Breast epithelium (tissue), 4 donors: Measurements from ENCODE around the gene DTNA. TPM values are rescaled to one million over a fixed set of nuclear protein-coding genes. Genes with fewer than 3 reads are reported as not detected.

ENCODE experiments used
- DNase-seq, 2 donors: peaks; one replicate each; pipeline ENCODE4 v3.0.0-alpha.2; 2019; ENCODE audit warnings: low spot score in 2 of 2
- H3K27ac ChIP-seq, 2 donors: fragments of 200-600 bp; sonication (generic) in 1 of 2; one replicate each; pipeline ENCODE4 v1.5.1; 2016 to 2019; ENCODE audit warnings: mild to moderate bottlenecking in 1 of 2
- H3K27me3 ChIP-seq, 2 donors: fragments of 200-600 bp; sonication (generic) in 1 of 2; one replicate each; pipeline versions ENCODE4 v1.5.1 to v1.6.0; 2017 to 2019; ENCODE audit warnings: control low read depth in 1 of 2, mild to moderate bottlenecking in 1 of 2
- H3K36me3 ChIP-seq: fragments of 200-600 bp; one replicate; pipeline ENCODE4 v1.5.1; 2019
- H3K4me1 ChIP-seq, 2 donors: fragments of 200-600 bp; sonication (generic); one replicate each; pipeline ENCODE4 v1.5.1; 2016 to 2019; ENCODE audit warnings: control low read depth in 1 of 2
- H3K4me3 ChIP-seq, 3 donors: fragments of 200-600 bp; sonication (generic); 1 replicate in 2 of 3; 2 replicates in 1 of 3; pipeline ENCODE4 v1.5.1; 2016 to 2019; ENCODE audit warnings: mild to moderate bottlenecking in 3 of 3, moderate library complexity in 2 of 3
- H3K9me3 ChIP-seq, 2 donors: fragments of 200-600 bp; sonication (generic) in 1 of 2; one replicate each; pipeline ENCODE4 v1.5.1; 2016 to 2019; ENCODE audit warnings: control low read depth in 1 of 2
- CTCF ChIP-seq, 3 donors: fragments of 450-650 bp; IDR thresholded peaks; one replicate each; pipeline ENCODE4 v1.5.1; 2016 to 2017; ENCODE audit warnings: antibody characterized with exemption in 3 of 3, mild to moderate bottlenecking in 3 of 3, moderate library complexity in 3 of 3
- POLR2A ChIP-seq: fragments of 450-650 bp; IDR thresholded peaks from one replicate; pipeline ENCODE4 v1.6.1; 2016; ENCODE audit warnings: antibody characterized with exemption, mild to moderate bottlenecking, moderate library complexity
- POLR2AphosphoS5 ChIP-seq, 3 donors: sonication (generic); formaldehyde crosslinking; IDR thresholded peaks; one replicate each; pipeline ENCODE4 v1.6.1; 2017; ENCODE audit warnings: antibody characterized with exemption in 3 of 3
- intact Hi-C: fragments of 100-400 bp; cut with DNase I; formaldehyde crosslinking; loops from one replicate; pipeline ENCODE4 v1.15.1; 2023; ENCODE audit warnings: low total_unique reads
- total RNA-seq, 3 donors: library from RNA; depleted of rRNA; stranded (reverse); fragments of >200 nt; gene quantifications; one replicate each; pipeline ENCODE4 v1.1.0, GENCODE V29; 2016

DTNA gene
- total RNA-seq, 3 donors from 2014 or later, result 14.4 to 40.5 (median 17.9) TPM

GRCh38 chr18:34834897-34835296 lies 124.8 kb downstream of the DTNA start:
- H3K36me3 ChIP-seq, result no peaks in the 10 kb centered on the region
- no peaks in the 10 kb centered on the region for H3K27me3 ChIP-seq
- no peak for DNase-seq
- H3K27ac ChIP-seq, result peak overlapping the region in 1 of 2 donors; percentile 48
- no peak for TF ChIP-seq POLR2A
- TF ChIP-seq POLR2AphosphoS5 (IDR thresholded peaks at IDR 0.05), result no peak
- TF ChIP-seq CTCF (IDR thresholded peaks at IDR 0.05), result no peak
- intact Hi-C loops, result no loop called here
- no peaks in the 10 kb centered on the region for H3K9me3 ChIP-seq
- no peak overlapping the region for H3K4me3 ChIP-seq
- no peaks in the 10 kb centered on the region for H3K4me1 ChIP-seq

- Histone ChIP-seq H3K4me1 (no peaks in the 10 kb centered on the region), H3K27ac (no peak overlapping the region), H3K4me3 (no peak overlapping the region), H3K9me3 (no peaks in the 10 kb centered on the region), H3K36me3 (no peaks in the 10 kb centered on the region), H3K27me3 (no peaks in the 10 kb centered on the region)
- TF ChIP-seq POLR2A (no peak), CTCF (IDR thresholded peaks at IDR 0.05) (no peak), POLR2AphosphoS5 (IDR thresholded peaks at IDR 0.05) (no peak)
- DNase-seq, result no peak
- intact Hi-C loops, result no loop called here
Observed at GRCh38 chr18:34835466-34835865, 125.4 kb downstream of the DTNA start.

- Histone ChIP-seq H3K4me1 (no peaks in the 10 kb centered on the region), H3K4me3 (peak overlapping the region in 1 of 3 donors; percentile 38), H3K27ac (peak overlapping the region; percentile 73 to 74), H3K27me3 (no peaks in the 10 kb centered on the region), H3K9me3 (no peaks in the 10 kb centered on the region), H3K36me3 (no peaks in the 10 kb centered on the region)
- no peak for TF ChIP-seq POLR2A
- no peak for TF ChIP-seq CTCF (IDR thresholded peaks at IDR 0.05)
- TF ChIP-seq POLR2AphosphoS5 (IDR thresholded peaks at IDR 0.05), result no peak
- no peak for DNase-seq
- intact Hi-C loops, result no loop called here
Observed at GRCh38 chr18:34837769-34838272, 127.7 kb downstream of the DTNA start.

- H3K27me3 ChIP-seq, result no peaks in the 10 kb centered on the region
- H3K27ac ChIP-seq, result peak overlapping the region; percentile 73 to 74
- H3K4me1 ChIP-seq, result no peaks in the 10 kb centered on the region
- DNase-seq, result no peak
- H3K9me3 ChIP-seq, result no peaks in the 10 kb centered on the region
- no peaks in the 10 kb centered on the region for H3K36me3 ChIP-seq
- TF ChIP-seq POLR2A (no peak), CTCF (IDR thresholded peaks at IDR 0.05) (no peak), POLR2AphosphoS5 (IDR thresholded peaks at IDR 0.05) (no peak)
- H3K4me3 ChIP-seq, result no peak overlapping the region
- intact Hi-C loops, result no loop called here
Observed at GRCh38 chr18:34838669-34839068, 128.6 kb downstream of the DTNA start.

- Histone ChIP-seq H3K27ac (no peak overlapping the region), H3K9me3 (no peaks in the 10 kb centered on the region), H3K4me3 (no peak overlapping the region), H3K4me1 (no peaks in the 10 kb centered on the region), H3K27me3 (no peaks in the 10 kb centered on the region), H3K36me3 (no peaks in the 10 kb centered on the region)
- intact Hi-C loops, result no loop called here
- TF ChIP-seq POLR2A (no peak), POLR2AphosphoS5 (IDR thresholded peaks at IDR 0.05) (no peak), CTCF (IDR thresholded peaks at IDR 0.05) (no peak)
- no peak for DNase-seq
Observed at GRCh38 chr18:34840256-34840826, 130.2 kb downstream of the DTNA start.
